ENCODE results near the gene MPRIP.

The MPRIP gene

DNA sequence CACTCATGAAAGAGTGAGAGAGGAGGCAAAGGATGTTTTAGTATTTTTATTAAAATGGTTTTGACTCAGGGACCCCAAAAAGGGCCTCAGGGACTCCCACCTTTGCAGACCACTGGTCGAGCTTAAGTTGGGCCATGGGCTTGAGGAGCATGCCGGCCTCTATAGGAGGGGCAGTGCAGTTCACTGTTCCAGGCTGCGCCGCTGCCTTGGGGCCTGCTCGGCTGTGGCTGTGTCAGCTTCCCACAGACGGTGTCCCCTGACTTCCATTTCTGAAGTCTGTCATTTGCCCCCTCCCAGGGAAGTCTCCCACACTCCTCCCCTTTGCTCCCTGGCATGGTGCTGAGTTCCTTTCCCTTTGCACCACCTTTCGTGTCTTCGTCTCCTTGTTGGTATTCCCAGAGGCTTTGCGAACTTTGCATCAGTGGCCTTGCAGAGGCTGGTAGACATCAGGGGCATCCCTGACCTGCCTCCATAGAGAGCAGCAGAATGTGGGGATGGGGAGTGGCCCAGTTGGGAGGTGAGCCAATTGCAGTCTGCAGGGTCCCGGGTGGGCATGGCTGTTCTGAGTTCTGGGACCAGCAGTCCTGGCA, 17.1 kb downstream of the MPRIP start:
- Histone ChIP-seq H3K27ac (ENCODE audit: low read length) (no peak overlapping the region), H3K9me3 (ENCODE audit: insufficient read depth, low read depth, low read length) (no peaks in the 10 kb centered on the region), H3K4me3 (ENCODE audit: low read length) (no peak overlapping the region), H3K4me1 (ENCODE audit: insufficient read depth, low read length) (no peaks in the 10 kb centered on the region), H3K27me3 (ENCODE audit: insufficient read depth, low read length) (no peaks in the 10 kb centered on the region), H3K36me3 (ENCODE audit: insufficient read depth, low read depth, low read length) (peaks cover 3% of the 10 kb centered on the region; the same call in 1 of the 2 replicates), H3K9ac (ENCODE audit: low read depth, low read length) (no peak overlapping the region)

- no peak overlapping the region for H3K9ac ChIP-seq (ENCODE audit: low read depth, low read length)
- no peaks in the 10 kb centered on the region for H3K4me1 ChIP-seq (ENCODE audit: insufficient read depth, low read length)
- H3K36me3 ChIP-seq (ENCODE audit: insufficient read depth, low read depth, low read length), result peaks cover 3% of the 10 kb centered on the region; the same call in 1 of the 2 replicates
- no peak overlapping the region for H3K27ac ChIP-seq (ENCODE audit: low read length)
- no peaks in the 10 kb centered on the region for H3K9me3 ChIP-seq (ENCODE audit: insufficient read depth, low read depth, low read length)
- H3K27me3 ChIP-seq (ENCODE audit: insufficient read depth, low read length), result no peaks in the 10 kb centered on the region
- no peak overlapping the region for H3K4me3 ChIP-seq (ENCODE audit: low read length)
These were observed 18.0 kb downstream of the MPRIP start for GRCh38 chr17:17060001-17060922.

DNA sequence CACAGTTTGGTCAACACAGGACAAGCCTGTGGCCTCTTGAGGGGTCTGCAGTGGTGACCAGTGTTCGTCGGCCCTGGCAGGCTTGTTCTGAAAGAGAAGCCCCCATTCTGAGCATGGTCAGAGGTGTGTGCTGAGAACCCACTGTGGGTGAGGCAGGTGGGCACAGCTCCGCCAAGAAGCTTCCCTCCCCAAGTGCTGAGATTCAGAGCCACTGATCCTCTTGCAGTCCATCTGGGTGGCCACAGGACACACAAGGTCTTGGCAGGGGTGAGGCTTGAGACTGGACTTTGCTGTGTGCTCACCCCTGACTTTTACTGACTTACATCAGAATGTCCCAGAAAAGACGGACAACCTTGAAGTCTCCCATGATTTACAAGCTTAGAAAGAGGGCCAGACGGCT, 18.7 kb downstream of the MPRIP start:
- H3K4me1 ChIP-seq (ENCODE audit: insufficient read depth, low read length), result no peaks in the 10 kb centered on the region
- no peak overlapping the region for H3K4me3 ChIP-seq (ENCODE audit: low read length)
- H3K27ac ChIP-seq (ENCODE audit: low read length), result no peak overlapping the region
- H3K9ac ChIP-seq (ENCODE audit: low read depth, low read length), result no peak overlapping the region
- peaks cover 3% of the 10 kb centered on the region; the same call in 1 of the 2 replicates for H3K36me3 ChIP-seq (ENCODE audit: insufficient read depth, low read depth, low read length)
- no peaks in the 10 kb centered on the region for H3K9me3 ChIP-seq (ENCODE audit: insufficient read depth, low read depth, low read length)
- H3K27me3 ChIP-seq (ENCODE audit: insufficient read depth, low read length), result no peaks in the 10 kb centered on the region

DNA sequence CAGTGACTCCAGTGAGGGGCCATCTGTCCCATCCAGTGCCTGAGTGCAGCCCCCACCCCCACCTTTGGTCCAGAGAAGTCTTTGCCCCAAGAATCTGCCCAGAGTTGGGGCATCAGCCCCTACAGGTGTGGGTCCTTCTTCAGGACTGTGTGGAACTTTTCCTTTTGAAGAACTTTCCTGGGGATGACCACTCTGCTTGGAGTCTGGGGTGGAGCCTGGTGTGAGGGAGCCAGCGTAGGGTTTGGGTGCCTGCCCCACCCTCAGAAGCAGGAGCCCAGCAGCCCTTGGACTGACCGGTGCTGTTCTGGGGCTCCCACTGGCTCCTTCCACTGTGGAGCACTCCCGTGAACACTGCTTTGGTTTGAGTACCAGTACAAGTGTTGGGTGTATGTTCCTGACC, 19.3 kb downstream of the MPRIP start:
- Histone ChIP-seq H3K4me3 (ENCODE audit: low read length) (no peak overlapping the region), H3K4me1 (ENCODE audit: insufficient read depth, low read length) (no peaks in the 10 kb centered on the region), H3K9ac (ENCODE audit: low read depth, low read length) (no peak overlapping the region), H3K27me3 (ENCODE audit: insufficient read depth, low read length) (no peaks in the 10 kb centered on the region), H3K36me3 (ENCODE audit: insufficient read depth, low read depth, low read length) (peaks cover 3% of the 10 kb centered on the region; the same call in 1 of the 2 replicates), H3K9me3 (ENCODE audit: insufficient read depth, low read depth, low read length) (no peaks in the 10 kb centered on the region), H3K27ac (ENCODE audit: low read length) (no peak overlapping the region)

DNA sequence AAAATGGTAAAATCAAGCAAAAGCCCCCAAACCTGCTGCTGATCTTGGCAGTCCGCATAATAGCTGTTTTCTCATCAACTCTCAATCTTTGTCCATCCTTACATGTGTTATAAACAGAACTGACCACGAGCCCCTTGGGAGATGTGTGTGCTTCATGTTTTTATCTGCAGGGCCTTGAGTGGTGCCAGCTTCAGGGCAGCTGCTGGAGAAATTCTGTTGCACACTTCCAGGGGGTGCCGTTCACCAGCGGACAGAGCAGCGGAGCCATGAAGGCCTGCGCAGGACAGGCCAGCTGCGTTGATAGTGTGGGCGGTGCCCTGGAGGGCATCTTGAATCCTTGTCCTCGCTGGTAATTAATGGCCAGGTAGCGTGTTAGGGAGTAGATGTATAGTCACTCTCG, 20.1 kb downstream of the MPRIP start:
- H3K36me3 ChIP-seq (ENCODE audit: insufficient read depth, low read depth, low read length), result peaks cover 3% of the 10 kb centered on the region; the same call in 1 of the 2 replicates
- H3K4me3 ChIP-seq (ENCODE audit: low read length), result no peak overlapping the region
- no peak overlapping the region for H3K27ac ChIP-seq (ENCODE audit: low read length)
- no peak overlapping the region for H3K9ac ChIP-seq (ENCODE audit: low read depth, low read length)
- no peaks in the 10 kb centered on the region for H3K27me3 ChIP-seq (ENCODE audit: insufficient read depth, low read length)
- H3K4me1 ChIP-seq (ENCODE audit: insufficient read depth, low read length), result no peaks in the 10 kb centered on the region
- no peaks in the 10 kb centered on the region for H3K9me3 ChIP-seq (ENCODE audit: insufficient read depth, low read depth, low read length)

DNA sequence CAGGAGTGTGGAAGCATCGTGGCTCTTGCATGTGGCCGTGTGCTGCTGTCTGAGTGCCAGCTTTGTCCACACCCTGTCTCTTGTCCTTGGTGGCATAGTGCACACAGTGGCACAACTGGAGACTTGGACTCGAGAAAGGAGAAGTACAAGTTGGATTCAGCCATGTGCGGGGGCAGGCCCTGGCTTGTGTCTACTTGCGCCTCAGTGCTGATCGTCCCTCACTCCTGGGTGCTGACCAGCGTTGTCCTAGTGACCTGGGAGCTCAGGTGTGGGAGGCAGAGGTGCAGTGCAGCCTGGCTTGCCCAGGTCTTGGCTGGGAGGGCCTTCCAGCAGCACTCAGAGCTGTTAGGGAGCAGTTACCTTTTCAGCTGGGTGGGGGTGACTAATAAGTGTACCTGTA, 20.6 kb downstream of the MPRIP start:
- H3K9ac ChIP-seq (ENCODE audit: low read depth, low read length), result no peak overlapping the region
- H3K9me3 ChIP-seq (ENCODE audit: insufficient read depth, low read depth, low read length), result no peaks in the 10 kb centered on the region
- no peaks in the 10 kb centered on the region for H3K27me3 ChIP-seq (ENCODE audit: insufficient read depth, low read length)
- H3K4me1 ChIP-seq (ENCODE audit: insufficient read depth, low read length), result no peaks in the 10 kb centered on the region
- H3K36me3 ChIP-seq (ENCODE audit: insufficient read depth, low read depth, low read length), result peaks cover 3% of the 10 kb centered on the region; the same call in 1 of the 2 replicates
- H3K27ac ChIP-seq (ENCODE audit: low read length), result no peak overlapping the region
- no peak overlapping the region for H3K4me3 ChIP-seq (ENCODE audit: low read length)

DNA sequence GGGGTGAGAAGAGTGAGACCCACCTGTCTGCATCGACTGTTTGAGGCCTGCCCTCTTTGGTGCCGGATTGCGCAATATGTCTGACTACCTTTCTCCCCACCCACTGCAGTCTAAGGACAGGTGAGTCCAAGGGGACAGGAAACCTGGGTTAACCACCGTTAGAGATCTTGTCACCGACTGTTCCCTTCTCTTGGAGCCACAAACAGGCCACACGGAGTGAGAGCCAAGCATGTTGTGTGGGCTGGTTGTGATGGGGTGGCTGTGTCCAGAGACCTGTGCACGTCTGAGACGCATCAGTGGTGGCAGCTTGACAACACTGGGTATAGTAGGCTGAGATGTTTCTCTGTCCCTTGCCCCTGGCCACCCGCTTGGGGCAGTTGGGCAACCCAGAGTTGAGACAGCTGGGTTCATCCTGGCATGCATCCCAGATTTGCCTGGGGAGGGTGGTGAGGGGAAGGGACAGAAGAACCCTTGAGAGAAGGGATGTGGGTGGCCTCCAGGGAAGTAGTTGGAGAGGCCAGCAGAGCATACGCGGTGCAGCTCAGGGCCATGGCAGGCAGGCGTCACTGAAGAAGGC, 21.4 kb downstream of the MPRIP start:
- no peak overlapping the region for H3K4me3 ChIP-seq (ENCODE audit: low read length)
- no peak overlapping the region for H3K27ac ChIP-seq (ENCODE audit: low read length)
- no peak overlapping the region for H3K9ac ChIP-seq (ENCODE audit: low read depth, low read length)
- H3K27me3 ChIP-seq (ENCODE audit: insufficient read depth, low read length), result no peaks in the 10 kb centered on the region
- H3K36me3 ChIP-seq (ENCODE audit: insufficient read depth, low read depth, low read length), result peaks cover 3% of the 10 kb centered on the region; the same call in 1 of the 2 replicates
- no peaks in the 10 kb centered on the region for H3K4me1 ChIP-seq (ENCODE audit: insufficient read depth, low read length)
- H3K9me3 ChIP-seq (ENCODE audit: insufficient read depth, low read depth, low read length), result no peaks in the 10 kb centered on the region

- Histone ChIP-seq H3K27me3 (ENCODE audit: insufficient read depth, low read length) (no peaks in the 10 kb centered on the region), H3K4me3 (ENCODE audit: low read length) (no peak overlapping the region), H3K36me3 (ENCODE audit: insufficient read depth, low read depth, low read length) (peaks cover 3% of the 10 kb centered on the region; the same call in 1 of the 2 replicates), H3K27ac (ENCODE audit: low read length) (no peak overlapping the region), H3K4me1 (ENCODE audit: insufficient read depth, low read length) (no peaks in the 10 kb centered on the region), H3K9me3 (ENCODE audit: insufficient read depth, low read depth, low read length) (no peaks in the 10 kb centered on the region), H3K9ac (ENCODE audit: low read depth, low read length) (no peak overlapping the region)
These were observed 22.1 kb downstream of the MPRIP start for GRCh38 chr17:17064322-17064721.

DNA sequence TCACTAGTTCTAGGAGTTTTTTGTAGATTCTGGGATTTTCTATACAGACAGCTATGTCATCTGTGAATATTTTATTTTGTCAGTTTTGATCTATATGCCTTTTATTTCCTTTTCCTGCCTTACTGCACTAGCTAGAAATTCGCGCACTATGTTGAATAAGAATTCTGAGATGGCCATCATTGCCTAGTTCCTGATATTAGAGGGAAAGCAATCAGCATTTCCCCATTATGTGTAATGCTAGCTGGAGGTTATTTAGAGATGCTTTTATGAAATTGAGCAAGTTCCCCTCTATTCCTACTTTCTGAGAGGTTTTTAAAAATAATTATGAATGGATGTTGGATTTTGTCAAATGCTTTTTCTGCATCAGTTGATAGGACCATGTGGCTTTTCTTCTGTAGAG, 23.8 kb downstream of the MPRIP start:
- Histone ChIP-seq H3K9me3 (ENCODE audit: insufficient read depth, low read depth, low read length) (no peaks in the 10 kb centered on the region), H3K4me1 (ENCODE audit: insufficient read depth, low read length) (no peaks in the 10 kb centered on the region), H3K36me3 (ENCODE audit: insufficient read depth, low read depth, low read length) (peaks cover 3% of the 10 kb centered on the region; the same call in 1 of the 2 replicates), H3K4me3 (ENCODE audit: low read length) (no peak overlapping the region), H3K27ac (ENCODE audit: low read length) (no peak overlapping the region), H3K27me3 (ENCODE audit: insufficient read depth, low read length) (no peaks in the 10 kb centered on the region), H3K9ac (ENCODE audit: low read depth, low read length) (no peak overlapping the region)

- Histone ChIP-seq H3K27ac (ENCODE audit: low read length) (no peak overlapping the region), H3K4me3 (ENCODE audit: low read length) (no peak overlapping the region), H3K9ac (ENCODE audit: low read depth, low read length) (no peak overlapping the region), H3K27me3 (ENCODE audit: insufficient read depth, low read length) (no peaks in the 10 kb centered on the region), H3K36me3 (ENCODE audit: insufficient read depth, low read depth, low read length) (peaks cover 3% of the 10 kb centered on the region; the same call in 1 of the 2 replicates), H3K9me3 (ENCODE audit: insufficient read depth, low read depth, low read length) (no peaks in the 10 kb centered on the region), H3K4me1 (ENCODE audit: insufficient read depth, low read length) (no peaks in the 10 kb centered on the region)
These were observed 25.0 kb downstream of the MPRIP start for GRCh38 chr17:17067257-17067656.

DNA sequence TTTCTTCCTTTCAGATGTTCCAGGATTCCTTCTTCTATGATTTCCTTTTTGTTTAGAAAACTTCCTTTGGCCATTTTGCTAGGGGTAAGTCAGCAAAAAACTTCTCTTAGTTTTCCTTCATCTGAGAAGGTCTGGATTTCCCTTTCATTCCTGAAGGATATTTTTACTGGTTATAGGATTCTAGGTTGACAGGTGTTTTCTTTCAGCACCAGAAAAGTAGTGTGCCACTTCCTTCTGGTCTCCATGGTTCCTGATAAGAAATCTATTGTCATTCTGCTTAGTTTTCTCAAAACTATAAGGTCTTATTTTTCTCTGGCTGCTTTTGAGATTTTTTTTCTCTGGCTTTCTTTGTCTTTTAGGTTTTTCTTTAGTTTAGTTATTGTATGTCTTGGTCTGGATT, 27.6 kb downstream of the MPRIP start:
- H3K27ac ChIP-seq (ENCODE audit: low read length), result no peak overlapping the region
- no peak overlapping the region for H3K9ac ChIP-seq (ENCODE audit: low read depth, low read length)
- no peak overlapping the region for H3K4me3 ChIP-seq (ENCODE audit: low read length)
- no peaks in the 10 kb centered on the region for H3K36me3 ChIP-seq (ENCODE audit: insufficient read depth, low read depth, low read length)
- no peaks in the 10 kb centered on the region for H3K9me3 ChIP-seq (ENCODE audit: insufficient read depth, low read depth, low read length)
- H3K27me3 ChIP-seq (ENCODE audit: insufficient read depth, low read length), result no peaks in the 10 kb centered on the region
- H3K4me1 ChIP-seq (ENCODE audit: insufficient read depth, low read length), result no peaks in the 10 kb centered on the region
